HG03378 (cell line): ENCODE data around the gene PLCB2.

Experiments
- ATAC-seq: cut with Tn5 transposase; IDR thresholded peaks from one replicate; pipeline ENCODE4 v1.9.1; 2021; ENCODE audit warnings: mild to moderate bottlenecking, moderate library complexity; ENCODE audit not compliant: unreplicated experiment

The PLCB2 gene

DNA sequence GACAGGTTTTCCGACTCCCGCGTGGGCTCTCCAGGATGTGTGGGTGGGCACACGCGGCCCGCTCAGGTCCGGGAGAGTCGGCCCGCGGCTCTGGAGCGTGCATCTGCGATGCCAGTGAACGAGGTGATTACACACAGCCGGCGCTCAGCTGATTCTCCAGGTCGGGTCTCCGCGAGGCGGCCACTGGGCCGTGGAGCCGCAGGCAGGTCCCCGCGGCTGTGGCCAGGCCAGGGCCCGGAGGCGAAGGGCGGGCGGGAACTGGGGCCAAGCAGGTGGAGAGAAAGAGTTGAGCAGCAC is 55.6 kb downstream of the PLCB2 start:
- ATAC-seq, result no peak

DNA sequence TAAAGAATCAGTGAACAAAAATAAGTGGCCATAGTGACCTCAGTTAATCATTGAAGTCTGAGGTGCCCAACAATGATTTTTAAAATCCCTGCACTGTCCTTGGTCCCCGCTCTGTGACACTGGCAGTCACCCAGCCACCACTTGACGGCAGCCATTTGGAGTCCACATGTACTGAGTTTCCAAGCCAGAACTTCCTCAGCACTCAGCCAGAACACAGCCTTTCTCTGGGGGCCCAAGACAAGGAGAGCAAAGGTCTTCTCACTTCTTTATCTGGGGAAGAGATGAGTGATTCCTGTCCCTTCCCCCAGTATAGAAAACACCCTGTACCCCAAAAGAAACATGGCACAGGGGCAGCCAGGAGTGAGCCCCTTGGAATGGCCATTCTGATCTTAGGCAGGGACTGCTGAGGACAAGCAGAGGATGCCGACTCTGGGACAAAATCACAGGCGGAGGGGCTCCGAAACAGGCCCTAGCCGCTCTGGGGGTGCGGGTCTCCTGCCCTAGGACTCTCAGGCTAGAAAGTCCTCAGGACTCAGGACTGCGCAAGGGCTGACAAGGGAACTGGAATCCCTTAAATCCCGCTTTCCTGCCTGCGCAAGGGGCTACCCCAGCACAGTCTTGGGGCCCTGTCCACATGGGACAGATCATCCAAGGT is 56.1 kb downstream of the PLCB2 start:
- ATAC-seq, result no peak

DNA sequence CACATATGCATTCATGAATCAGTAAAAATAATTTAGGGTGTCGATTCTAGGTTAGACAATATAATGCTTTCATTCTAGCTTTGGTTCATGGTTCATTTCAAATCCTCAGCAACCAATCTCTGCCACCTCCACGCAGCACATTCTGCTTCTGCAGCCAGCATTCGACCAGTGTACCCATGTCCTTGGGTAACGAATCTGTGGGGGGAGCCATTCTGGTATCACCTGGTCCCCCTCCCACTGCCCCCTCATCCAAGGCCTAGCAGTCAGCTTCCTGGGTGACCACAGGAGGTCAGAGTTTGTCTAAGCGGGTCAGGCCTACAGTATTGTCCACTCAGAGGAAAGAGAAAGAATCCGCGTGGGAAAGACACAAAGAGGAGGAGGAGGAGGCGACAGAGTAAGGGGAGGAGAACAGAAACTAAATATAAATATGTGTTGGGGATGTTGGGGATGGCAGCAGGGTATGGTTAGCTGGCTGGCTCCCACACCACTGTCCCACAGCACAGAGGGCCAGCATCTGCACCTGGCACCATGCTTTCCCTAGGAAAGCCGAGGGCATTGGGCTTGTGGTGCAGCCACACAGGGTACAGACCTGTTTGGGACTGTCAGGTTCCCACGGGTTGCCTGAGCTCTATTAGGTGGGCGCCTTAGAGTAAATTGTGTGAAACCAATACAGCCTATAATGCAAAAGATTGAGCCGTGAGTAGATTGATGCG is 56.8 kb downstream of the PLCB2 start:
- ATAC-seq, result no peak

DNA sequence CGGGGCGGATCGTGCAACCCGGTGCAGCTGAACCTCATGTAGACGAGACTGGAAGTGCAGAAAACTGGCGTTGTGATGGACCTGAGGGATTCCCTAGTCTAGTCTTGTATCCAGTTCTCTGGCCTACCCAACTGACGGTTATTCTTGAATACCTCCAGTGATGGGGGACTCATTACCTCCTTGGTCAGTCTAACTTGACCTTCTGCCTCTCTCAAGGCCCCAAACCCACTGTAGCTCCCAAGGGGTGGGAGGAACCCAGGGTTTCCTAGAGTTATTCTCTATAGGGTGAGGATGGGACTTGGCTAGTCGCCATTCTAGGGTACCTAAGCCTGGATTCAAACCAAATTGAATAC is 57.5 kb downstream of the PLCB2 start:
- no peak for ATAC-seq

DNA sequence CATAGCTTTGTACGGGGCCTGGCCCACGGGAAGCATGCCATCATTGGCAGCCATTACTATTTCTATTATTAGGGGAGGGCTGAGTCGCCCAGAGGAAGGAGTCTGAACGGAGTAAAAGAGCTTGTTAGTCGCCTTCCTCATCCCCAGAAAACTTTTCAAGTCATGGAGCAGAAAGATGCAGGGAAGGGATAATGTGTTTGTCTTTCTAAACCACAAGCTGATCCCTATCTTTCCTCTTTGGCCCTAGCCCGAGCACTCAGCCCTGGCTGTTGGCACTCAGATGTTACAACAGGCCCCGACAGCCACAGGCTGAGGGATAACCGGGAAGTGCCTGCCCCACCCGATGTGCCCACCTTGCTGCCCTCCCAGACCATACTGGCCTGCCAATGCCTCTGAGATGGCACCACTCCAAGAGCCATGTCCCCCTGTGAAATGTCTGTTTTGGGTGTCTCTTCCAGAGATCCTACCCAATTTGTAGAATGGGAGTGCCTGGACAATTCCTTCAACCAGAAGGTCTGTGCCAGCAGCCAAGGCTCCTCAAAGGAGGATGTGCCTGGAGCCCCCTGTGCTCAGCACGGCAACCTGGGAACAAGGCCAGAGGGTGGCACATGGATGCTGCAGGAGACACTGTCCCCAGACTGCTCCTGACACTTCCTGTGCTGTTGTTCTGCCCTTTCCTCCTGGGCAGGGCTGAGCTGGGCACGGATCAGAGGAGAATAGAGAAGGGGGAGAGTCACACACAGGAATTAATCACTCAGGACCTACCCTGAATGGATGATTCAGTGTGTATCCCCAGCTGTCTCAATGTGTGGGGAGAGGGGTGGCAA is 58.0 kb downstream of the PLCB2 start:
- no peak for ATAC-seq

DNA sequence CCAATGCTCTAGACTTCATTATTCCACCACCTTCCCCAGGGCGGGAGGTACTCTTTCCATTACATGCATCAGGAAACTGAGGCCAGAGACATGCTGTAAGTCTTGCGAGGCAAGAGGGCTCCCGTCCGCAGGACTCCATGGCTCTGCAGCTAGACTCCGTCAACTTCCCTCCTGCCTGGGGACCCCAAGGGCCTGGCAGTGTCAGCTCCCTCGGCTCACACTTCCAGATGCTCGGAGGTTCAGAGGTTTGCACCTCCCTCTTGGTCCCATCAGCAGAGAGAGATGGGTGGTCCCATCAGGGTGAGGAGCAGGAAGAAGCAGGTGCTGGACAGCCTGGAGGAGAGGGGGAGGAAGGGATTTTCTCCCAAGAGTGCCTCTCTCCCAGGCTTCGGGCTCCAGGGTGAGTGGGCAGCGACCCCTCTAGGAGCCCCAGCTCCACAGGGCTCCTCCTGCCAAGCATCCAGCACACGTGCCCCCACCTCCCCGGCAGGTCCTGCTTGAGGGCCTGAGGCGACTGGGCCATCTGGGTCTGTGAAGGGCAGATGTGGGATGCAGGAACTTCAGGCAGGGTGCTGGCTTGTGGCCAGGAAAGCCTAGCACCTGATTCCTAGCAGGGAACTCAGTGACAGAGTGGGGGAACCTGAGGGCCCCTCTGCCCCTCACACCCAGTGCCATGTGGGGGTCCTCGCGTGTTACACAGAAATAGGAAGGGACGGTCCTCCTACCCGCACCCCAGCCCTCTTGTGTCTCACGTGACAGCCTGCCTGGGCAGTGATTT is 59.5 kb downstream of the PLCB2 start:
- no peak for ATAC-seq

DNA sequence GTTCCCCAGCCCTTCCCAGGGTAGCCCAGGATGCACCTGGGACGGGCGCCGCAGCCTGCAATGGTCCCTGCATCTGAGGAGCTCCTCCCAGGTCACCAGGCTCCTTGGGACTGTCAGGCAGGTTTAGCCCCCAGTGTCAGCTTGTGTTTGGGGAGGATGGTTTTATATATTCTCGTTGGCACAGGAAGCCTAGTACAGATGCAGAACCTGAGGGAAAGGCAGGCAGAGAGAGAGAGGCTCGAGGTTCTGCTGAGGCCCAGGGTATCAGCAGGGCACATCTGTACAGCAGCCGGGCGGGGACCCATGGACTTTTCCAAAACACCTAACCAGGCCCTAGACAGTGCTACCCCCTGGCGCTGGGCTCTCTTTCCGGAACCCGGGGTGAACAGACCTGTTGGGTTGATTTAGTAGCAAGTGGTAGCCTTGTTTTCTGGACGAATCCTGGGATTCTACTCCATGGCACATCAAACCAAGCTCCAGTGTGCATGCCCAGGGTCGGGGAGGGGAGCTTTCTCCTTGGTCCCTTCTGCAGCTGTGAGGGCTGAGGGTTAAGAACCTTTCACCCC is 60.2 kb downstream of the PLCB2 start:
- ATAC-seq, result no peak

DNA sequence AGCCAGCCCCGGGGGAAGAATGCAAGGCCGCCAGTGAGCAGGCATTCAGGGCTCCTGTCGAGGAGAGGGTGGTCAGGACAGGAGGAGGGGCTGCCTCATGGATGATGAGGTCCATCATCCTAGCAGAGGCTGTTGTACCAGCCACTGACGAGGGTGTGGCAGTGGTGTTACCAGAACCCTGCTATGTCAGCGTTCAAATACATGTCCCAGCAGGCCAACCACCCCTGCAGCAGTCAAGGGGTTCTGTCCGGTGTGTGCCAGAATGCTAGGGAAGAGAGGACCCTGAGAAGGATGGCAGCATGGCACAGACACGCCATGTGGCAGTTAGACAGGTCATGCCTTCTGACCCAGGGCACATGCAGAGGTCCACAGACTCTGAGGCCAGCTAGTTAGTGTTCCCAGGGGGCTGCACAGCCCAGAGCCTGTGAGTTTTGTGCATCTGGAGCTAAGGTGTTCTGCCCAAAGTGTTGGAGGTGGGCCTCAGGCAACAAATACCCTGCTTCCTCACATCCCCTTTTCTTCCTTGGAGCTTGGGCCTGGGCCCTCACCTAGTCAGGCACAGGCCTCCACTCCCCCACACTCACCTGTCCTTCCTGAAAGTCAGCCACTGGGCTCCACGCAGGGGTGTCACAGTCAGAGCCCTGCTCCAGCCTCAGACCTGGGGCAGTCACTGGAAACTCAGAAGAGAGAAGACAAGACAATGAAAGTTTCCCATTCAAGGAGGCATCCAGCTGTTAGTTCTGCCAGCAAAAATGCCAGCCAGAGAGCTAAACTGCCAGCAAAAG is 61.0 kb downstream of the PLCB2 start:
- no peak for ATAC-seq

DNA sequence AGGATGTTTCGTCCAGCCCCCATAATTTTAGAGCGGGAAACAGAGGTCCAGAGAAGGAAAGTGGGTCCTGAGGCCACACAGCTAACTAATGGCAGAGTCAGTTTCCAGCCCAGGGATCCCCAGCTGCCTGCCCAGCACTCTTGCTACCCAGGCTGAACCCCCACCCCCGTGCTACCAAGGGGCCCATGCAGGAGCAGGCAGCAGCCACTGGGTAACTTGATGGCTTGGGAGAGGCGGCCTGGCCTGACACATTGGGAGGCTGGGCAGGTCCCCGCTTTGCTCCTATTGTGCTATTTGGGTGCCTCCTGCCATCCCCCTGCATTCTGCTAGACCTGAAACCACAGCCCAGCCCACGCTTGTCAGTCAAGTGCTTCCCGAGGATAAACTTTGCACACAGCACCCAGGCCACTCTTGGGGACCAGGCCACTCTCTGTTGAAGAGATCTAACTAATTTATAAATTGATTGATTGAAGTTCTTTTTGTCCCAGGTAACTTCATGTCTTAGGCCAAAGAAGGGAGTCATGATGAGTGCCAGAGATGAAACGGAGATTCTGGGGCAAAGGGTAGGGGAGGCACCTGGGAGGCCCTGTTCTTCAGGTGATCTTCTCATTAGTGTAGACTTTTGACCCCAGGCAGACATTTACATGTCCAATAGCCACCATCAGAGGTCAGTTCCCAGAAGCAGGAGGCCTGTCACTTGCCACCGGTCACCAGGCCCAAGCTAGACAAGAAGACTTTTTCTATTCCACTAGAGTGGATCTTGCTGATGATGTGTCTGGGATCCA is 61.9 kb downstream of the PLCB2 start:
- ATAC-seq, result no peak

DNA sequence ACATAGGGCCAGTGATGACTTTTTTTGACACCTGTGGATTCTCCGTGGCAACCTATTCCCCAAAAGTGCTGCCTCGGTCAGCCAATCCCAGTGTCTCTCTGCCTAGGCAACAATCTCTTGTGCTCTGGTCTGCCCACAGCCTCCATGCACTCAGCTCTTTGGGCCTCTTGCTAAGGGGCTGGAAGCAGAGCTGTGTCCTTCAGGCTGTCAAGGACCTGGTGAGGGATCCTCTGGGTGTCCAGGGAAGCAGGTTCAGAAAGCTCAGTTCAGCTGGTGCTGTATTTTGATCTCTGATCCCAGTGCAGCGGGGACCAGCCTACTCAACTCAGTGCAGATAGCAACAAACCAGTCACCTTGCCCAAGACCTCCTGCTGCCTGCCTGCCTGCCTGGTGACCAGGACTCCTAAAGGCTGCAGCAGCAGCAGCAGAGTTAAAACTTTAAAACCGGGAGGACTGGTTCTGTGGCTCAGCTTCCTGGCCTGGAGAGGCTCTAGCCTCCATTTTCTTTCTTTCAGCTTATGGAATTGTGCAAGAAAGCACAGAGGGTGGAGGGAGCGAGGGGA is 62.7 kb downstream of the PLCB2 start:
- no peak for ATAC-seq

DNA sequence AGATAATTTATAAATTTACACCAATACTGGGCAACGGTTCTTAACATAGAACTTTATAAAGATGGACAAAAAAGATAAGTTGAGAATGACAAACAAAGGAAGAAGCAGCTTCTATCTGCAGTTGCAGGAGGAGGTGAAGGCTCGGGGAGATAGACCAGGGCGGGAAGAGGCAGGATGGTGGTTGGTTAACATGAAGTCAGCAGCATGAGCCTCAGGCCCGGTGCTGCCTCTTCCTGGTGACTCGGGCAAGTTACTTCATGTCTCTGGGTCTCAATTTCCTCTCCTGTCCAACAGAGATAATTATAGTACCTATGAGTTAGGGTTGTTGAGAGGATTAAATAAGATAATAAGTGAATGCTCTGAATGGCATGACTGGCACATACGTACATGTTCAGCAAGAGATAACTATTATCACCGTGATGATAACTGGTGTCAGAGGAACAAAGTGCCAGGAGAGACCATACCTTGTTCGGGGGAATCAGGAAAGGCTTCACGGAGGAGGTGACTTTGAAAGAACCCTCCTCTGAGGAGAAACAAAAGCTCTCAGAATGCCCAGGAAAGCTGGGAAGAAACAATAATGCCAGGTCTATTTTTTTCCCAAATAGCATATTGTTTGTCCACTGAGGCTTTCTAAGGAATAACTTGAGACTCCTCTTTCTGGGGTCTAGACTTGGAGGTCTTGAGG is 64.5 kb downstream of the PLCB2 start:
- ATAC-seq, result no peak

DNA sequence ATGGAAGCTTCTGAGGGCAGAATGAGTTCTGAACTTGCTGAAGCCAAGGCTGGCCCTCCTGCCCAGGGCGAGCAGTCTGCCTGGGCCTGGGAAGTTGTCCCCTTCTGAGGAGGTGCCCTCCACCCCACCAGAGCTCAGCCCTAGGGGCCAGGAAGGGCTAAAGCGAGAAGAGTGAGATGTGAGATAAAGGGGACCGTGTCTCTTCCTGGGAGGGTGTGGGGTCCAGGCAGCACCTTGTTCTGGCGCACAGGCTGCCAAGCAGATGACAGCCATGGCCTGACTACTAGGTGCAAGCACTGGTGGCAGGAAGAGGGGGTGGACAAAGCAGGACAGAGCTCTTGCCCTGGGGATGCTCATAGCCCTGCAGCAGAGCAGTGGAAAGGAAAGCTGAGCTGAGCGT is 65.1 kb downstream of the PLCB2 start:
- no peak for ATAC-seq

DNA sequence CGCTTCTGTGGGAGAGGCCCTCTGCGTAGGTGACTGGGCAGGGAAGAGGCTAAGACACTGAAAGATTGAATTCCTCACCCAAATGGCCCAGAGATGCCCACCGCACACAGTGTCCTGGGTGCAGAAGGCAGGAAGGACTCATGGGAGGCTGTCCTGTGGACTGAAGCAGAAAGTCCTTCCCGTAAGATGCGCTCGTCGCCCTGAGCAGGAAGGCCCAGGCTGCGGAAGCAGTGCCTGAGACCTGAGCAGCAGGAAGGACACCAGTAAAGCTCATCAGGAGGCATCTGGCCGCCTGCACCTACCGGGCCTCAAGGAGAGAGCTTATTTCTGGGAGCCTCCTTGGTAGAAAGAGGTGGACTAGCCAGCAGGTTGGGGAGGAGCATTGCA is 65.5 kb downstream of the PLCB2 start:
- no peak for ATAC-seq

DNA sequence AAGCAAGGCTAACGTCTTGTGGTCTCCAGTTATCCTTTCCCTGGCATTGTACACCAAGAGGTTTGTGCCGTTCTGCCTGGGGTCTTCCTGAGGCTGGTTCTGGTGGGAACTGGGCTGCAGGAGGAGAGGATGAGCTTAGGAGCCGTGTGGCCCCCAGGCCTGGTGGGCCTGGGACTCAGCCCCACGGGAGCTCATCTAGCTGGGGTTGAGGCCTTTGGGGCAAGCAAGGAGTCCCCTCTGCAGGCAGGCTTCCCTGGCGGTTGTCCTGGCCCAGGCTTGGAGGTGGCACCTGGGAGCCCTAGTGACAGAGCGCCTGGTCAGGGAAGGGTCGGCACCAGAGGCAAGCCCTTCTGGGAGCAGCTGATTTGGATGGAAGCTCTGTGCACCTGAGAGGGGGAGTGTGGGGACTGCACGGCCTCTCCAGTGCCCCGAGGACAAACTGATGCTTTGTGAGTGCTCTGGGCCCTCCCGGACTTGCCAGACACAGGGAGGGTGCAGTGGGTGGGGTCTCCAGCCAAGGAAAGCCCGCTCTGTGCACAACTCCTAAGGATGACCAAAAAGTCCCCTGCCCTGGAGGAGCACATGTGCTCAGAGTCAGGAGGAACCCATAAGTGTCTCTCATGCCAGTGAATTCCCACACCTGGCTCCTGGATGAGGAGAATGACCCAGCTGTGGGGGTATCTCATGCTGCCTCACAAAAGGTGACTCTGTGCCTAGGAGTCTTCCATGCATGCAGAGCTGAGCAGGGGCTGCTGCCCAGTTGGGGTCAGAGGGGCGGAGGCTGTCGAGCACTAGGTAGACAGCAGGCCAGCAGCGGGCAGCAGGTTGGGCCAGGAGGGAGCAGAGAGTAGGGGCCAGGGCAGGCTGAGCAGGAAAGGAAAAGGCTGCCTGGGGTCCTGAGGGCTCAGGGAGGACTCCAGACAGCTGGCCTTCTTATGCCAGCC is 66.2 kb downstream of the PLCB2 start:
- ATAC-seq, result no peak

DNA sequence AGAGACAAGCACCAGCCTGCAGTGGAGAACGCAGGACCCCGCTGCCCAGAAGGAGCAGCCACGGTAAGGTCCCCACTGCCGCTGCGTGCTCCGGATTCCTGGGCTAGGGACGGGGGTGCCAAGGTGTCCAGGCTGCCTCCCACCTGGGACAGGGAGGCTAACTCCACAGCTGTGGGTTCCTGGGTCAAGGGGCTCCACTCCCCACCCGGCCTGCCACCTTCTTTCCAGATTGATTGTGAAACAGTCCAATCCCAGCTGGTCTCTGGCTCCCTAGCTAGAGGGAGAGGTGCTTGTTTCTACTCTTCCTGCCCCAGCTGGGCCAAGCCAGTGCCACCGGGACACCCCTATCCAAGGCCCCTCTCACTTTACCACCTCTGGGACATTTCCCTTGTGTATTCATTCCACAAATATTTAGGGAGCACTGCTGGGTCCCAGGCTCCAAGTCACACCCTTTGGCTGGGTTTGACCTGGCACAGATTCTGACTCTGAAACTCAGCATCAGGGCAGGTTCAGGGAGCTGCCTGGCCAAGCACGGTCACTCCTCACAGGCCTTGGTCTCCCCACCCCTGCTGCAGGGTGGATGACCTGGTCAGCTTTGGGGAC is 67.0 kb downstream of the PLCB2 start:
- ATAC-seq, result no peak

DNA sequence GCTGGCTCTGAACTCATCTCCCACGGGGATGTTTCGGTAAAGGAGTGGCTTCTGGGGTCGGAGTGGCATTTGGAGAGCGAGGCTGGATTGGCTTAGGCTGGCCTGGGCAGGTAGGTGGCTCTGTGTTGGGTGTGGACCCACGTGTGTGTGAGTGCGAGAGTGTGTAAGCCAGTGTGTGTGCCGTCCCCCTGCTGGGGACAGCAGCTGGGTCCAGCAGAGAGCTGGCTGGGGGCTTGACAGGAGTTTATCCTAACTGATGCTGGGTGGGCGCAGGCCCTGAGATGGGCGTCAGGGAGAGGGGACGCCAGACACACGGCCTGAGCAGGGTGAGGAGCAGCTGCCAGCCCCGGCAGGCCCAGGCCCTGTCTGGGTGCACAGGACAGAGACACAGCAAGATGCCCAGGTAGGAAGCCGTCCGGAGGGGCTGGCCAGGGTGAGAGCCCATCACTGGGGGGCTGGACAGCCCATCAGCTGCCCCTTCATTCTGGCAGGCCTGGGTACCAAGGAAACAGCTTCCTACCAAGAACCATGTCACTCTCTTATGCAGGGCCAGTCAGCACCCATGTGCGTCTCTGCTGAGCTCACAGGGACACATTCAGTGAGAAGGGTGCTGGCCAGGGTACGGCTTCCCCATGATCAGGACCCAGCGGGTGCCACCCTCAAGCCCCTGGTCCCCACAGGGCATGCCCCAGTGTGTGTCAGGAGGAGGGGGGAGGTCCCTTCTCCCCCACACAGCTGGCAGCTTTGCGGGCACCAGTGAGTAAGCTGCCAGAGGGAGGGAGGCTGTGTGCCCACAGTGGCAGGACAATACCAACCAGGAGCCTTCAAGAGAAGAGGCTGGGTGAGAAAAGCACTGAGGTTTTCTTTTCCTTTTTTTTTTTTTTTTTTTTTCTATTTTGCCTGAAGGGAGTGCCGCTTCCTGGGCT is 67.8 kb downstream of the PLCB2 start:
- ATAC-seq, result no peak
